ENCODE measurements around the gene PBX3.

DNA sequence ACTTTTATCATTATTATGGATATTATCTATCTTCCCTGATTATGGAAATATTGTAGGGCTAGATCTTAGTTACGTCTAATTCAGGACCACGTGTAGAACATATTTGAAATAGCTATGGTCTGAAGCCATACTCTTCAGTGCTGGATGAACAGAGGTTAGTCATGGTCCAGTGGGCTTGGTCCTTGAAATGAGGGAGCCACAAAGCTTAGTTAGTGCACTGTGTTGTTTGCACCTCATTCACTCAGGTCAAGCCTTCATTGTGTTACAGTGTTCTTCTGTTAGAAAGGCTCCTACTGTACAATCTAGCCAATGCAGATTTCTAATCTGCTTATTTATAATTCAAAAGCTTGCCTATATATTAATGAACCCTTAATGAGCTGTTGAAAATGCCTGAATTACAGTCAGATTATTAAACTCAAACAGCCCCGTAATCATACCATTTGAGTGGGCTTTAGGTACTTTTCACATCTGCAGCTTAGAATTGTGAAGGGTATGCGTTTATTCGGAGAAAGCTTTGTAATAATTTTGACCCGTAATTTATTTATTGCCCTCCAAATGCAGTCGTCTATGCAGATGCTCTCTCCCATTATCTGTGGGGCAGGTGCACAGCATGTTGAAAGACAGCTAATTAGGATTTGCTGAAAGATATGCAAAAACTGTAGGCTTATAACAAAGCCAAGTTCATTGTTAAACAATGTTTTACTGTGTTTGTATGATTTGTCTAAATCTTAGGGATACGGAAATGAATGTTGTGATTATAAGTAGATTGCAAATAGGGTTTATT lies 164.9 kb downstream of the PBX3 start:
- TF ChIP-seq, protein P1, sequence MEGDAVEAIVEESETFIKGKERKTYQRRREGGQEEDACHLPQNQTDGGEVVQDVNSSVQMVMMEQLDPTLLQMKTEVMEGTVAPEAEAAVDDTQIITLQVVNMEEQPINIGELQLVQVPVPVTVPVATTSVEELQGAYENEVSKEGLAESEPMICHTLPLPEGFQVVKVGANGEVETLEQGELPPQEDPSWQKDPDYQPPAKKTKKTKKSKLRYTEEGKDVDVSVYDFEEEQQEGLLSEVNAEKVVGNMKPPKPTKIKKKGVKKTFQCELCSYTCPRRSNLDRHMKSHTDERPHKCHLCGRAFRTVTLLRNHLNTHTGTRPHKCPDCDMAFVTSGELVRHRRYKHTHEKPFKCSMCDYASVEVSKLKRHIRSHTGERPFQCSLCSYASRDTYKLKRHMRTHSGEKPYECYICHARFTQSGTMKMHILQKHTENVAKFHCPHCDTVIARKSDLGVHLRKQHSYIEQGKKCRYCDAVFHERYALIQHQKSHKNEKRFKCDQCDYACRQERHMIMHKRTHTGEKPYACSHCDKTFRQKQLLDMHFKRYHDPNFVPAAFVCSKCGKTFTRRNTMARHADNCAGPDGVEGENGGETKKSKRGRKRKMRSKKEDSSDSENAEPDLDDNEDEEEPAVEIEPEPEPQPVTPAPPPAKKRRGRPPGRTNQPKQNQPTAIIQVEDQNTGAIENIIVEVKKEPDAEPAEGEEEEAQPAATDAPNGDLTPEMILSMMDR (conservative IDR thresholded peaks at IDR 0.05 in 1 of 2, IDR thresholded peaks at IDR 0.05 in 1 of 2; ENCODE audit: extremely low read depth in 1 of 2, insufficient read depth in 1 of 2, low read depth in 1 of 2, low read length in 2 of 2): no peak
- TF ChIP-seq EZH2 (IDR thresholded peaks at IDR 0.05; ENCODE audit: borderline replicate concordance, low read length): no peak
